OCI-LY1 (cell line): ENCODE data around the gene HOXA9.

ENCODE experiments used
- H2AFZ ChIP-seq: fragments of 200-600 bp; sonication (generic), shearing (Covaris generic); 2 replicates; pipeline ENCODE4 v1.6.0; 2014; ENCODE audit warnings: antibody characterized with exemption, mild to moderate bottlenecking, low read length
- H3F3A ChIP-seq: fragments of 200-600 bp; sonication (generic), shearing (Covaris generic); 2 replicates; pipeline ENCODE4 v1.6.0; 2014; ENCODE audit warnings: mild to moderate bottlenecking, antibody characterized with exemption, low read length, moderate library complexity; ENCODE audit not compliant: insufficient read depth
- H3K27ac ChIP-seq: fragments of 200-600 bp; sonication (generic); 2 replicates; pipeline ENCODE4 v1.5.1; 2014; ENCODE audit warnings: low read length, mixed run types, mild to moderate bottlenecking, low read depth; ENCODE audit not compliant: poor library complexity, severe bottlenecking
- H3K27me3 ChIP-seq: fragments of 200-600 bp; sonication (generic); 2 replicates; pipeline ENCODE4 v1.6.0; 2014; ENCODE audit warnings: antibody characterized with exemption, mild to moderate bottlenecking, low read length, moderate library complexity; ENCODE audit not compliant: insufficient read depth
- H3K36me3 ChIP-seq: fragments of 200-600 bp; sonication (generic); 2 replicates; pipeline ENCODE4 v1.6.1; 2014; ENCODE audit warnings: mild to moderate bottlenecking, antibody characterized with exemption, low read length, moderate library complexity, mixed read lengths; ENCODE audit not compliant: insufficient read depth
- H3K4me1 ChIP-seq: fragments of 200-600 bp; sonication (generic); 2 replicates; pipeline ENCODE4 v1.5.1; 2014; ENCODE audit warnings: mild to moderate bottlenecking, low read length, moderate library complexity; ENCODE audit not compliant: insufficient read depth, severe bottlenecking
- H3K4me2 ChIP-seq: fragments of 200-600 bp; sonication (generic), shearing (Covaris generic); 2 replicates; pipeline ENCODE4 v1.6.1; 2014; ENCODE audit warnings: low read length
- H3K4me3 ChIP-seq: fragments of 200-600 bp; sonication (generic); 2 replicates; pipeline ENCODE4 v1.5.1; 2014; ENCODE audit warnings: low read length, low read depth, mild to moderate bottlenecking, mixed read lengths; ENCODE audit not compliant: poor library complexity, severe bottlenecking
- H3K79me2 ChIP-seq: fragments of 200-600 bp; shearing (Covaris generic); 2 replicates; pipeline ENCODE4 v1.6.1; 2016; ENCODE audit warnings: mixed run types, low read length, mixed read lengths; ENCODE audit not compliant: insufficient read depth
- H3K9ac ChIP-seq: fragments of 200-600 bp; sonication (generic), shearing (Covaris generic); 2 replicates; pipeline ENCODE4 v1.6.1; 2014; ENCODE audit warnings: mild to moderate bottlenecking, low read length, mixed read lengths
- H3K9me2 ChIP-seq: fragments of 200-600 bp; sonication (generic), shearing (Covaris generic); 2 replicates; pipeline ENCODE4 v1.6.1; 2014; ENCODE audit warnings: low read depth, mild to moderate bottlenecking, low read length, mixed read lengths
- H3K9me3 ChIP-seq: fragments of 200-600 bp; shearing (Covaris generic); 2 replicates; pipeline ENCODE4 v1.6.1; 2014; ENCODE audit warnings: low read length, mixed read lengths
- H4K20me1 ChIP-seq: fragments of 200-600 bp; sonication (generic), shearing (Covaris generic); 2 replicates; pipeline ENCODE4 v1.6.0; 2016; ENCODE audit warnings: mild to moderate bottlenecking, low read length; ENCODE audit not compliant: insufficient read depth
- EZH2 ChIP-seq: fragments of 200-600 bp; sonication (generic), shearing (Covaris generic); IDR thresholded peaks from 2 replicates; pipeline ENCODE4 v1.8.0; 2017; ENCODE audit warnings: borderline replicate concordance, mixed run types, mild to moderate bottlenecking, antibody characterized with exemption, low read length, moderate library complexity, mixed read lengths
- TF ChIP-seq, protein P1 (sequence below): fragments of 200-600 bp; sonication (generic), shearing (Covaris generic); IDR thresholded peaks from 2 replicates; pipeline ENCODE4 v1.5.1; 2017; ENCODE audit warnings: mild to moderate bottlenecking, antibody characterized with exemption, low read length, moderate library complexity, mixed read lengths

The HOXA9 gene

DNA sequence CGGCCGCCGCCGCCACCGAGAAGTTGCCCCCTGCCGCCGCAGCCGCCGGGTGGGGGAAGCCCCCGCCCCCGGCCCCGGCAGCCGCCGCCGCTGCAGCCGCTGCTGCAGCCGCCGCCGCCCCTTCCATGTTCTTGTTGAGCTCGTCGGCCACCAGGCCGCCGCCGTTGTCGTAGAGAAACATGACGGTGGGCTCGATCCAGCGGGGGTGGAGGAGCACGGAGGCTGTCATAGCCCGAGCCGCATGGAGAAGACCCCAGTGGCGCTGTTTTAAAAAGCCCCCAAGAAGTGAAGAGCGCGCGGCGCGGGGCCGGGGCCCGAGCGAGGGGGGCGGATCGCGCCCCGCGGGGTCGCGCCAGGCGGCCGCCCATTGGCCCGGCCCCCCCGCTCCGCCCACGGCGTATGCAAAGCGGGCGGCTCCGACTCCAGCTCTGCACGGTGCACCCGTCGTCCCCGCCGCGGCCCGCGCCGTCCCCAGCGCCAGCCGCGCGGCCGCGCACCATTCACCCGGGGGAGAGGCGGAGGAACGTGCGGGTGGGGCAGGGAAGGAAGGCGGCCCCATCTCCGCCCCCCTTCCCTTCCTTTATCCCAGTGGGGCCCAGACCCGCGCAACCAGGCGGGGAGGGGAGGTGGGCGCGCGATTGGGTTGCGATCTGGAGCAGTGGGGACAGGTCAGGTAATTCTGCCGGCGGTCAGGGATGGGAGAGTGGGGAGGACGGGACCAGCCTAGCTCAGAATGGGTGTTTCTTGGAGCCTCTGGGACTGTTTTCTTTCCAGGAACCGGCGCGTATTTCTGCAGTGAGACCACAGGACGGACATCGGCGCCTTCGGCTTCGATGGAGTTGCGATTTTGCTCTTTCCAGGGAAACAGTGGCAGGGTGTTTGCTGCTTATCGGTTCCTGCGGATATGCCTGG, 34.8 kb upstream of the HOXA9 start, which contains the start of gene HOXA13:
Gene HOXA13, minus strand, starts transcription at position 243 of the 912 bp plus-strand sequence. Its CDS starts 14 bp downstream, at position 229.
- no peak for TF ChIP-seq EZH2
- TF ChIP-seq, protein P1, sequence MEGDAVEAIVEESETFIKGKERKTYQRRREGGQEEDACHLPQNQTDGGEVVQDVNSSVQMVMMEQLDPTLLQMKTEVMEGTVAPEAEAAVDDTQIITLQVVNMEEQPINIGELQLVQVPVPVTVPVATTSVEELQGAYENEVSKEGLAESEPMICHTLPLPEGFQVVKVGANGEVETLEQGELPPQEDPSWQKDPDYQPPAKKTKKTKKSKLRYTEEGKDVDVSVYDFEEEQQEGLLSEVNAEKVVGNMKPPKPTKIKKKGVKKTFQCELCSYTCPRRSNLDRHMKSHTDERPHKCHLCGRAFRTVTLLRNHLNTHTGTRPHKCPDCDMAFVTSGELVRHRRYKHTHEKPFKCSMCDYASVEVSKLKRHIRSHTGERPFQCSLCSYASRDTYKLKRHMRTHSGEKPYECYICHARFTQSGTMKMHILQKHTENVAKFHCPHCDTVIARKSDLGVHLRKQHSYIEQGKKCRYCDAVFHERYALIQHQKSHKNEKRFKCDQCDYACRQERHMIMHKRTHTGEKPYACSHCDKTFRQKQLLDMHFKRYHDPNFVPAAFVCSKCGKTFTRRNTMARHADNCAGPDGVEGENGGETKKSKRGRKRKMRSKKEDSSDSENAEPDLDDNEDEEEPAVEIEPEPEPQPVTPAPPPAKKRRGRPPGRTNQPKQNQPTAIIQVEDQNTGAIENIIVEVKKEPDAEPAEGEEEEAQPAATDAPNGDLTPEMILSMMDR = no peak
- no peaks in the 10 kb centered on the region; the same call in 1 of the 2 replicates for H3K27me3 ChIP-seq
- H3K27ac ChIP-seq = no peak within 1 kb of the TSS

DNA sequence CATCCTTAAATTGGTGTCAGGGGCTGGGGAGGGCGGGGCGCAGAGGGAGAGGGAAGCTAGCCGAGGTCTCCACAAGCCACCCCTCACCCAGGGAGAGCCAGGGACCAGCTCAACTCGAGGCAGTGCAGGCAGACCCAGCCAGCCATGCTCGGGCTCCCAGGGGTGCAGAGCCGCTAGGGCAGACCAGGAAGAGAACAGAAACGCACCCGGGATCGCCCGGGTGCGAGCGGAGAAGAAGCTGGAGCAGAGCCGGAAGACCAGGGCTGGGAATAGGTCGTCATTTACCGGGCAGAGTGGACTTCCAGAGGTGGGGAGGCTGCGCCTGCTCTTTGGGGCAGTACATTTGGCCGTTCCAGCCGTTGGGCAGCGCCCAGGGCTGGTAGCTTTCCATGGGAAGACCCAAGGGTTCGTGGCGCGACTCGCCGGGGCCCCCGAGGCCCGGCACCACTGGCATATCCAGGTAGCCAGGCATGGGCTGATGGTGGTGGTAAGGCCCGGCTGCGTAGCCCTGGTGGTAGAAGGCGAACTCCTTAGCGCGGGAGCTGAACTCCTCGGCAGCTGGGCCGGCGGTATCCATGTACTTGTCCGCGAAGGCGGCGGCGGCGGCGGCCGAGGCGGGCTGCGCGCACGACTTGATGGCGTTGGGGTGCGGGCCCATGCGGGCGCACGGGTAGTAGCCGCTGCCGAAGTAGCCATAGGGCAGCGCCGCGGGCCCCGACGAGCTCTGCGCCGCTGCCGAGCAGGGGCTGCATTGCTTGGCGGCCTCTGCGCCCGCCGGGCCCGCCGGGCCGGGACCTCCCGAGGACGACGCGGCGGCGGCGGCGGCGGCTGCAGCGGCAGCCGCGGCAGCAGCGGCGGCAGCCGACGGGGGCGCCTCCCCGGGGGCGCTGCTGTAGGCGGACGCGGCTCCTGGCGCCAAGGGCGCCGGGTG, 33.8 kb upstream of the HOXA9 start:
- Histone ChIP-seq H3K4me1 (peaks cover 36% of the 10 kb centered on the region), H3K4me3 (peak overlapping the region; percentile 61), H3K9me2 (no peaks in the 10 kb centered on the region), H3K27ac (no peak overlapping the region), H4K20me1 (no peaks in the 10 kb centered on the region), H2AFZ (no peak overlapping the region), H3K9ac (peak overlapping the region; percentile 34; the same call in 1 of the 2 replicates), H3K4me2 (peak overlapping the region; percentile 73), H3K36me3 (no peaks in the 10 kb centered on the region), H3K27me3 (no peaks in the 10 kb centered on the region; the same call in 1 of the 2 replicates), H3K9me3 (no peaks in the 10 kb centered on the region), H3F3A (no peaks in the 10 kb centered on the region), H3K79me2 (no peaks in the 10 kb centered on the region)
- no peak for TF ChIP-seq EZH2
- TF ChIP-seq, protein P1 = no peak

More for the DNA sequence above, 34.8 kb upstream of the HOXA9 start, which contains the start of gene HOXA13:
- Histone ChIP-seq H3K9me3 (no peaks in the 10 kb centered on the region), H3F3A (no peaks in the 10 kb centered on the region), H3K4me1 (peaks cover 36% of the 10 kb centered on the region), H3K4me2 (peak within 1 kb of the TSS; percentile 86), H3K9me2 (no peaks in the 10 kb centered on the region), H3K4me3 (peak within 1 kb of the TSS; percentile 69), H3K9ac (peak within 1 kb of the TSS; percentile 58), H3K79me2 (no peaks in the 10 kb centered on the region), H2AFZ (peak within 1 kb of the TSS; percentile 82; the same call in 1 of the 2 replicates), H4K20me1 (no peaks in the 10 kb centered on the region), H3K36me3 (no peaks in the 10 kb centered on the region)

DNA sequence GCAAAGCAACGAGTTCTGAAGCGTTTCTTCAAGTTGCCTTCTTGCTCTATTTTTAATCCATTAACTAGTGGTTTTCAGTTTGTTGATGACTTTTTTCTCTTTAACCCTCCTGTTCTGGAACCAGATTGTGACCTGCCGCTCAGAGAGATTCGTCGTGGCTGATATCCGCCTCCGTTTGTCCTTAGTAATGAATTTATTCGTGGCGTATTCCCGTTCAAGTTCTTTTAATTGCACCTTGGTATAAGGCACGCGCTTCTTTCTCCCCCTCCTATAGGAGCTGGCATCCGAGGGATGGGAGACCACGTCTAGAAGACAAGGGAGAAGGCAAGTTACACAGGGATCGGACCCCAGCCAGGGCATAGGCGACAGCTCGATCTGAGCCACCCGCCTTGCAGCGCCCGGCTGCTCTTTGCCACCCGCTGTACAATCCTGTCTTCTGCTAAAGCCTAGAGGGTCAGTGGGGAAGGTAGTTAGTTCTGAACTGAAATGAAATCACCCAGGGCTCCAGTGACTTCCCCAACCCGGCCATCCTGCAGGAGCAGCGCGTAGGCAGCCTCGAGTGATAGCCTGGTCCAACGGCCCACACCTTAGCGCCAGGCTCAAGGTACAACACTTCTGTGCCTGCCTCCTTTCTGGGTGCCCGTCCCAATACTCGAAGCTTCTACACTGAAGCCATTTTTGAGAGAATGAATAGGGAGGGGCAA, 33.0 kb upstream of the HOXA9 start:
- no peaks in the 10 kb centered on the region for H3K79me2 ChIP-seq
- H3K9ac ChIP-seq = no peak overlapping the region

More for the DNA sequence above, 33.0 kb upstream of the HOXA9 start:
- H3K9me3 ChIP-seq = no peaks in the 10 kb centered on the region
- no peaks in the 10 kb centered on the region for H4K20me1 ChIP-seq
- H3K4me2 ChIP-seq = no peak overlapping the region; the same call in 1 of the 2 replicates
- TF ChIP-seq, protein P1 = no peak
- no peak for TF ChIP-seq EZH2
- H3K36me3 ChIP-seq = no peaks in the 10 kb centered on the region
- peaks cover 36% of the 10 kb centered on the region for H3K4me1 ChIP-seq
- H3K27me3 ChIP-seq = no peaks in the 10 kb centered on the region; the same call in 1 of the 2 replicates
- no peak overlapping the region for H3K27ac ChIP-seq
- H3K9me2 ChIP-seq = no peaks in the 10 kb centered on the region
- H3F3A ChIP-seq = no peaks in the 10 kb centered on the region
- H2AFZ ChIP-seq = no peak overlapping the region
- H3K4me3 ChIP-seq = no peak overlapping the region
